ENCODE data around the gene CASP8.

The CASP8 gene

GRCh38 chr2:201242571-201243277 lies 17.6 kb upstream of the CASP8 start:
- no peak for DNase-seq (ENCODE audit: low spot score)

- no peak for DNase-seq (ENCODE audit: low spot score)
Observed at GRCh38 chr2:201244829-201245228, 15.5 kb upstream of the CASP8 start.

- DNase-seq (ENCODE audit: low spot score): no peak
Observed at GRCh38 chr2:201246280-201246679, 14.1 kb upstream of the CASP8 start.

GRCh38 chr2:201248288-201248844 lies 12.0 kb upstream of the CASP8 start:
- no peak for DNase-seq (ENCODE audit: low spot score)

GRCh38 chr2:201249889-201250288 lies 10.4 kb upstream of the CASP8 start:
- DNase-seq (ENCODE audit: low spot score): no peak

GRCh38 chr2:201250741-201251140 lies 9.6 kb upstream of the CASP8 start:
- no peak for DNase-seq (ENCODE audit: low spot score)

- DNase-seq (ENCODE audit: low spot score): no peak
Observed at GRCh38 chr2:201254081-201254730, 6.1 kb upstream of the CASP8 start.

- peak; percentile 9 for DNase-seq (ENCODE audit: low spot score)
Observed at GRCh38 chr2:201255408-201256033, 4.8 kb upstream of the CASP8 start.

- DNase-seq (ENCODE audit: low spot score): no peak
Observed at GRCh38 chr2:201256082-201256481, 4.3 kb upstream of the CASP8 start.

- peak; percentile 68 for DNase-seq (ENCODE audit: low spot score)
Observed at GRCh38 chr2:201257381-201257955, 2.9 kb upstream of the CASP8 start.

GRCh38 chr2:201257956-201258665 lies 2.2 kb upstream of the CASP8 start:
- DNase-seq (ENCODE audit: low spot score): peak; percentile 89

- peak; percentile 19 for DNase-seq (ENCODE audit: low spot score)
Observed at GRCh38 chr2:201258666-201259615, 1.4 kb upstream of the CASP8 start.

GRCh38 chr2:201261471-201261870 lies 1.1 kb downstream of the CASP8 start:
- DNase-seq (ENCODE audit: low spot score): no peak

GRCh38 chr2:201261906-201262305 lies 1.6 kb downstream of the CASP8 start:
- peak; percentile 24 for DNase-seq (ENCODE audit: low spot score)

GRCh38 chr2:201262718-201263117 lies 2.4 kb downstream of the CASP8 start:
- DNase-seq (ENCODE audit: low spot score): no peak

- peak; percentile 16 for DNase-seq (ENCODE audit: low spot score)
Observed at GRCh38 chr2:201263779-201264178, 3.4 kb downstream of the CASP8 start.

GRCh38 chr2:201264472-201265173 lies 4.3 kb downstream of the CASP8 start:
- no peak for DNase-seq (ENCODE audit: low spot score)

GRCh38 chr2:201266629-201267028 lies 6.3 kb downstream of the CASP8 start:
- no peak for DNase-seq (ENCODE audit: low spot score)

- DNase-seq (ENCODE audit: low spot score): no peak
Observed at GRCh38 chr2:201267278-201268030, 7.1 kb downstream of the CASP8 start.

Data from NAMALWA (cell line).